ENCODE measurements around the gene TP53BP2.
"Not testable (repeated sequence)": the region's sequence is repeated elsewhere in the genome, so short reads cannot be mapped to it uniquely, and the experiment has no call there.

TP53BP2 gene

DNA sequence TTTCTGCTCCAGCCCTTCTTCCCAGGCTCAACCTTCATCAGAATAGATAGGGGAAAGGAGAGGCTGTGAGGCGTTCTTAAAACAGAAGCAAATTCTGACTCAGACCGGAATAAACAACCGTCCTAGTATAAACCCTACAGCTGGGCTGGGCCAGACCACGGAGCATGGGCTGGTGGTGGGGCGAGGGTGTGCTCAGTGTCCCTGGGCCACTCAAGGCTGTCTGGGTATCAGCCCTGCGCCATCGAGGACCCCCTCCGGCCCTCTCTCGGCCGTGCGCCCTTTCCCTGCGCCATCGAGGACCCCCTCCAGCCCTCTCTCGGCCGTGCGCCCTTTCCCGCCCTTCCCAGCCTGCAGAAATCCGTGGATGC lies 97.4 kb downstream of the TP53BP2 start:
- H3K36me3 ChIP-seq (ENCODE audit: control insufficient read depth in 5 of 5, insufficient read depth in 5 of 5, low read length in 5 of 5): peaks cover 3 to 81% (median 71%) of the 10 kb centered on the region in 5 donors
- H3K27ac ChIP-seq (ENCODE audit: low read depth, low read length): peak overlapping the region; percentile 84
- peak overlapping the region; percentile 43 to 74 (median 60) for H3K4me3 ChIP-seq (ENCODE audit: low read depth in 1 of 5, low read length in 5 of 5)
- peak overlapping the region in 4 of 5 donors; percentile 30 to 71 (median 53) for H3K9ac ChIP-seq (ENCODE audit: low read length in 5 of 5)
- H3K4me1 ChIP-seq (ENCODE audit: control insufficient read depth in 5 of 5, insufficient read depth in 5 of 5, low read length in 5 of 5): peaks cover 6 to 50% (median 20%) of the 10 kb centered on the region in 5 donors
- H3K9me3 ChIP-seq (ENCODE audit: control insufficient read depth in 5 of 5, low read length in 5 of 5): no peaks in the 10 kb centered on the region
- no peaks in the 10 kb centered on the region for H3K27me3 ChIP-seq (ENCODE audit: control insufficient read depth in 5 of 5, insufficient read depth in 4 of 5, low read length in 5 of 5)

GRCh38 chr1:223747838-223748335 lies 97.9 kb downstream of the TP53BP2 start:
- Histone ChIP-seq H3K36me3 (ENCODE audit: control insufficient read depth in 5 of 5, insufficient read depth in 5 of 5, low read length in 5 of 5) (peaks cover 3 to 76% (median 66%) of the 10 kb centered on the region in 5 donors), H3K4me1 (ENCODE audit: control insufficient read depth in 5 of 5, insufficient read depth in 5 of 5, low read length in 5 of 5) (peaks cover 9 to 55% (median 24%) of the 10 kb centered on the region in 5 donors), H3K4me3 (ENCODE audit: low read depth in 1 of 5, low read length in 5 of 5) (peak overlapping the region in 2 of 5 donors; percentile 28 to 53), H3K9ac (ENCODE audit: low read length in 5 of 5) (peak overlapping the region in 2 of 5 donors; percentile 53 to 71), H3K27ac (ENCODE audit: low read depth, low read length) (peak overlapping the region; percentile 84), H3K9me3 (ENCODE audit: control insufficient read depth in 5 of 5, low read length in 5 of 5) (no peaks in the 10 kb centered on the region), H3K27me3 (ENCODE audit: control insufficient read depth in 5 of 5, insufficient read depth in 4 of 5, low read length in 5 of 5) (no peaks in the 10 kb centered on the region)

- no peaks in the 10 kb centered on the region for H3K27me3 ChIP-seq (ENCODE audit: control insufficient read depth in 5 of 5, insufficient read depth in 4 of 5, low read length in 5 of 5)
- peak overlapping the region; percentile 9 for H3K27ac ChIP-seq (ENCODE audit: low read depth, low read length)
- no peak overlapping the region for H3K9ac ChIP-seq (ENCODE audit: low read length in 5 of 5)
- peaks cover 1 to 55% (median 44%) of the 10 kb centered on the region in 5 donors for H3K36me3 ChIP-seq (ENCODE audit: control insufficient read depth in 5 of 5, insufficient read depth in 5 of 5, low read length in 5 of 5)
- peaks cover 11 to 66% (median 25%) of the 10 kb centered on the region in 5 donors for H3K4me1 ChIP-seq (ENCODE audit: control insufficient read depth in 5 of 5, insufficient read depth in 5 of 5, low read length in 5 of 5)
- H3K9me3 ChIP-seq (ENCODE audit: control insufficient read depth in 5 of 5, low read length in 5 of 5): no peaks in the 10 kb centered on the region
- H3K4me3 ChIP-seq (ENCODE audit: low read depth in 1 of 5, low read length in 5 of 5): no peak overlapping the region
These were observed 100.0 kb downstream of the TP53BP2 start for GRCh38 chr1:223745731-223746130.

- Histone ChIP-seq H3K4me1 (ENCODE audit: control insufficient read depth in 5 of 5, insufficient read depth in 5 of 5, low read length in 5 of 5) (peaks cover 10 to 73% (median 24%) of the 10 kb centered on the region in 5 donors), H3K4me3 (ENCODE audit: low read depth in 1 of 5, low read length in 5 of 5) (peak overlapping the region in 2 of 5 donors; percentile 23), H3K9me3 (ENCODE audit: control insufficient read depth in 5 of 5, low read length in 5 of 5) (no peaks in the 10 kb centered on the region), H3K27ac (ENCODE audit: low read depth, low read length) (peak overlapping the region; percentile 68), H3K9ac (ENCODE audit: low read length in 5 of 5) (no peak overlapping the region), H3K36me3 (ENCODE audit: control insufficient read depth in 5 of 5, insufficient read depth in 5 of 5, low read length in 5 of 5) (peaks cover 3 to 49% (median 37%) of the 10 kb centered on the region in 5 donors), H3K27me3 (ENCODE audit: control insufficient read depth in 5 of 5, insufficient read depth in 4 of 5, low read length in 5 of 5) (no peaks in the 10 kb centered on the region)
These were observed 102.8 kb downstream of the TP53BP2 start for GRCh38 chr1:223742856-223743517.

GRCh38 chr1:223741861-223742260 lies 103.9 kb downstream of the TP53BP2 start:
- Histone ChIP-seq H3K27me3 (ENCODE audit: control insufficient read depth in 5 of 5, insufficient read depth in 4 of 5, low read length in 5 of 5) (no peaks in the 10 kb centered on the region), H3K4me3 (ENCODE audit: low read depth in 1 of 5, low read length in 5 of 5) (no peak overlapping the region), H3K27ac (ENCODE audit: low read depth, low read length) (peak overlapping the region; percentile 57), H3K9ac (ENCODE audit: low read length in 5 of 5) (no peak overlapping the region), H3K4me1 (ENCODE audit: control insufficient read depth in 5 of 5, insufficient read depth in 5 of 5, low read length in 5 of 5) (peaks cover 5 to 72% (median 22%) of the 10 kb centered on the region in 5 donors), H3K36me3 (ENCODE audit: control insufficient read depth in 5 of 5, insufficient read depth in 5 of 5, low read length in 5 of 5) (peaks cover 3 to 40% (median 28%) of the 10 kb centered on the region in 5 donors), H3K9me3 (ENCODE audit: control insufficient read depth in 5 of 5, low read length in 5 of 5) (no peaks in the 10 kb centered on the region)

- not testable (repeated sequence) for H3K9ac ChIP-seq (ENCODE audit: low read length in 5 of 5); H3K4me3 ChIP-seq (ENCODE audit: low read depth in 1 of 5, low read length in 5 of 5); H3K27me3 ChIP-seq (ENCODE audit: control insufficient read depth in 5 of 5, insufficient read depth in 4 of 5, low read length in 5 of 5); H3K9me3 ChIP-seq (ENCODE audit: control insufficient read depth in 5 of 5, low read length in 5 of 5)
- Histone ChIP-seq H3K27ac (ENCODE audit: low read depth, low read length) (peak overlapping the region; percentile 78), H3K4me1 (ENCODE audit: control insufficient read depth in 5 of 5, insufficient read depth in 5 of 5, low read length in 5 of 5) (peaks cover 5 to 72% (median 24%) of the 10 kb centered on the region in 5 donors), H3K36me3 (ENCODE audit: control insufficient read depth in 5 of 5, insufficient read depth in 5 of 5, low read length in 5 of 5) (peaks cover 3 to 24% (median 14%) of the 10 kb centered on the region in 5 donors)
These were observed 105.6 kb downstream of the TP53BP2 start for GRCh38 chr1:223740038-223740736.

DNA sequence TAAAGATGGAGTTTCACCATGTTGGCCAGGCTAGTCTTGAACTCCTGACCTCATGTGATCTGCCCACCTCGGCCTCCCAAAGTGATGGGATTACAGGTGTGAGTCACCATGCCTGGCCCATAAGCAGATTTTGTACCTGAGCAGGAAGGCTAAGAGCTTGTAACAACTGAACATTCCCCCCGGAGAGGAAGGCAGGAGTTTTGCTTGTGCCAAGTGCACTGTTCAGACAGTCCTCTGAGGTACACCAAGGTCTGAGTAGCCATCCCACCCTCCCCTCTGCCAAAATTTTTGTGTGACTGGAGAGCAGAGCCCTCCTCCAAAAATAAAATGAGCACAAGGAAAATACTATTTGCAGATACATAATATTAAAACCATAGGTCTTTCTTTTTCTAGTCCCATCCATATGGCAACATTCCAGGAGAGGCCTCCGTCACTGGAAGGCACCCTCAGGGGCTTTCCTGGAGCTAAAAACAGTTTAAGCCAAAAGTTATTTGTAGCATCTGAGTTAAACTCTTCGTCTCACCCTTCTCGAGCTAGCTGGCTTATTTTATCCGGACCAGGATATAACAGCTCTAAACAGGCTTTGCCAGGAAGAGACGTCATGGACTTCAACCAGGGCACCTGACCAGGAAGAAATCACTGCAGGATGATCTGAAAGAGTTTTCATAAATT lies 106.2 kb downstream of the TP53BP2 start:
- peak overlapping the region; percentile 78 for H3K27ac ChIP-seq (ENCODE audit: low read depth, low read length)
- H3K4me3 ChIP-seq (ENCODE audit: low read depth in 1 of 5, low read length in 5 of 5): no peak overlapping the region
- H3K27me3 ChIP-seq (ENCODE audit: control insufficient read depth in 5 of 5, insufficient read depth in 4 of 5, low read length in 5 of 5): no peaks in the 10 kb centered on the region
- peaks cover 8 to 77% (median 30%) of the 10 kb centered on the region in 5 donors for H3K4me1 ChIP-seq (ENCODE audit: control insufficient read depth in 5 of 5, insufficient read depth in 5 of 5, low read length in 5 of 5)
- no peak overlapping the region for H3K9ac ChIP-seq (ENCODE audit: low read length in 5 of 5)
- H3K36me3 ChIP-seq (ENCODE audit: control insufficient read depth in 5 of 5, insufficient read depth in 5 of 5, low read length in 5 of 5): peaks cover 3 to 19% (median 9%) of the 10 kb centered on the region in 5 donors
- H3K9me3 ChIP-seq (ENCODE audit: control insufficient read depth in 5 of 5, low read length in 5 of 5): no peaks in the 10 kb centered on the region

- Histone ChIP-seq H3K36me3 (ENCODE audit: control insufficient read depth in 5 of 5, insufficient read depth in 5 of 5, low read length in 5 of 5) (peaks cover 3 to 17% (median 6%) of the 10 kb centered on the region in 5 donors), H3K4me1 (ENCODE audit: control insufficient read depth in 5 of 5, insufficient read depth in 5 of 5, low read length in 5 of 5) (peaks cover 10 to 78% (median 36%) of the 10 kb centered on the region in 5 donors), H3K27ac (ENCODE audit: low read depth, low read length) (peak overlapping the region; percentile 78), H3K4me3 (ENCODE audit: low read depth in 1 of 5, low read length in 5 of 5) (no peak overlapping the region), H3K9me3 (ENCODE audit: control insufficient read depth in 5 of 5, low read length in 5 of 5) (no peaks in the 10 kb centered on the region), H3K9ac (ENCODE audit: low read length in 5 of 5) (peak overlapping the region in 1 of 5 donors; percentile 16), H3K27me3 (ENCODE audit: control insufficient read depth in 5 of 5, insufficient read depth in 4 of 5, low read length in 5 of 5) (no peaks in the 10 kb centered on the region)
These were observed 107.0 kb downstream of the TP53BP2 start for GRCh38 chr1:223738465-223739365.

DNA sequence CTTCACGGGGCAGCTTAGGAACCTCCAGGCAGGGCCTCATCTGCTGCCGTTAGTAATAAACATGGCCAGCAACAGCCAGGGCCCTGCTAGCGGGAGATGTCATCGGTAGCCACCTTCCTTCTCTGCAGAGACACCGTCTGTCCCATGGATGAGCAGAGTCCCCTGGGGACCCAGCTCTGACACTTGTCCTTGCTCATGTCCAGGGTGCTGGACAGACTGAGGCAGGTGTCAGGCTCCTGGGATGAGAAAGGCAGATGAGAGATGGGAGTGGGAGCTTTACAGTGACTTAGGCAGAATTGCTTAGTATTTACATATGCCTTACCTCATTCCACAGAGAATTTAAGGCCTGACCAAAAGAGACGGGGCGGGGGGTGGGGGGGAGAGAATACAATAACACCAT lies 108.4 kb downstream of the TP53BP2 start:
- Histone ChIP-seq H3K4me3 (ENCODE audit: low read depth in 1 of 5, low read length in 5 of 5) (no peak overlapping the region), H3K4me1 (ENCODE audit: control insufficient read depth in 5 of 5, insufficient read depth in 5 of 5, low read length in 5 of 5) (peaks cover 10 to 79% (median 45%) of the 10 kb centered on the region in 5 donors), H3K27me3 (ENCODE audit: control insufficient read depth in 5 of 5, insufficient read depth in 4 of 5, low read length in 5 of 5) (no peaks in the 10 kb centered on the region), H3K36me3 (ENCODE audit: control insufficient read depth in 5 of 5, insufficient read depth in 5 of 5, low read length in 5 of 5) (peaks cover 3 to 15% (median 6%) of the 10 kb centered on the region in 5 donors), H3K27ac (ENCODE audit: low read depth, low read length) (peak overlapping the region; percentile 30), H3K9ac (ENCODE audit: low read length in 5 of 5) (no peak overlapping the region), H3K9me3 (ENCODE audit: control insufficient read depth in 5 of 5, low read length in 5 of 5) (no peaks in the 10 kb centered on the region)

Measured in subcutaneous abdominal adipose tissue (tissue), 5 donors.